K562 (cell line): Measurements from ENCODE around the gene ALG9. TPM values are rescaled to one million over a fixed set of nuclear protein-coding genes. Genes with fewer than 3 reads are reported as not detected.

Experiments used
- ATF7 ChIP-seq: fragments of 450-650 bp; IDR thresholded peaks from 2 replicates; pipeline ENCODE4 v1.7.1; 2014; ENCODE audit warnings: mild to moderate bottlenecking, moderate library complexity
- CBFA2T2 ChIP-seq: fragments of 450-650 bp; conservative IDR thresholded peaks from 2 replicates; pipeline ENCODE4 v1.6.1; 2017; ENCODE audit warnings: mild to moderate bottlenecking
- CREM ChIP-seq: IDR thresholded peaks from 2 replicates; pipeline ENCODE4 v1.6.1; 2014; ENCODE audit warnings: antibody characterized with exemption, low read depth
- DACH1 ChIP-seq: fragments of 450-650 bp; IDR thresholded peaks from 2 replicates; pipeline ENCODE4 v1.6.1; 2018; ENCODE audit not compliant: partially characterized antibody
- KAT2B ChIP-seq: IDR thresholded peaks from one replicate; pipeline ENCODE4 v1.6.1; 2012; ENCODE audit warnings: low read depth, mild to moderate bottlenecking, control low read depth, inconsistent platforms, low read length, moderate library complexity
- MEIS2 ChIP-seq: fragments of 450-650 bp; IDR thresholded peaks from 2 replicates; pipeline ENCODE4 v1.6.1; 2014; ENCODE audit warnings: mild to moderate bottlenecking; ENCODE audit not compliant: partially characterized antibody
- NFE2 ChIP-seq: IDR thresholded peaks from 2 replicates; pipeline ENCODE4 v1.6.1; 2014; ENCODE audit warnings: antibody characterized with exemption, low read depth
- NFIX ChIP-seq: fragments of 250-450 bp; sonication (Bioruptor Pico); IDR thresholded peaks from 2 replicates; pipeline ENCODE4 v1.4.0; 2020; ENCODE audit warnings: low read depth, mild to moderate bottlenecking, moderate library complexity
- PTTG1 ChIP-seq: fragments of 450-650 bp; IDR thresholded peaks from 2 replicates; pipeline ENCODE4 v1.6.1; 2016; ENCODE audit warnings: low read depth, mild to moderate bottlenecking, missing genetic modification characterization, missing compliant biosample characterization
- SMC3 ChIP-seq: conservative IDR thresholded peaks from 2 replicates; pipeline ENCODE4 v1.6.1; 2011; ENCODE audit warnings: low read depth, low read length, improper control_type of control experiment; ENCODE audit not compliant: insufficient read depth
- SOX6 ChIP-seq: fragments of 450-650 bp; IDR thresholded peaks from 2 replicates; pipeline ENCODE4 v1.6.1; 2014; ENCODE audit warnings: mild to moderate bottlenecking
- TBP ChIP-seq: optimal IDR thresholded peaks from 2 replicates; pipeline ENCODE3; 2011; ENCODE audit warnings: low read depth, low read length, improper control_type of control experiment
- THRAP3 ChIP-seq: fragments of 450-650 bp; IDR thresholded peaks from 2 replicates; pipeline ENCODE4 v1.6.1; 2016; ENCODE audit warnings: mild to moderate bottlenecking, inconsistent platforms, borderline replicate concordance
- U2AF1 ChIP-seq: fragments of 200-400 bp; formaldehyde crosslinking; optimal IDR thresholded peaks from 2 replicates; pipeline ENCODE3; 2017; ENCODE audit warnings: mild to moderate bottlenecking, low read depth, low read length, moderate library complexity
- ZBTB40 ChIP-seq, 2 experiments: fragments of 450-650 bp in 1 of 2; sonication (generic) in 1 of 2; formaldehyde crosslinking in 1 of 2; IDR thresholded peaks; 2 replicates each; pipeline versions ENCODE4 v1.7.1 to v1.9.0; 2016 to 2022; ENCODE audit warnings: inconsistent platforms in 1 of 2, mild to moderate bottlenecking in 1 of 2, missing genetic modification reagents in 1 of 2
- ZNF551 ChIP-seq: fragments of 250-450 bp; sonication (Bioruptor Pico); IDR thresholded peaks from 2 replicates; pipeline ENCODE4 v1.5.0; 2021; ENCODE audit warnings: mild to moderate bottlenecking, moderate library complexity
- ZNF561 ChIP-seq: fragments of 450-650 bp; formaldehyde crosslinking; conservative IDR thresholded peaks from 2 replicates; pipeline ENCODE4 v1.4.0; 2020; ENCODE audit warnings: mild to moderate bottlenecking, moderate library complexity
- ZNF764 ChIP-seq: fragments of 250-450 bp; sonication (Bioruptor Pico); IDR thresholded peaks from 2 replicates; pipeline ENCODE4 v1.4.0; 2020; ENCODE audit warnings: low read depth, mild to moderate bottlenecking, moderate library complexity
- polyA plus RNA-seq, 8 experiments: library from polyadenylated mRNA; depleted of rRNA in 4 of 8; stranded (reverse) in 5 of 8; unstranded in 3 of 8; fragments of >200 nt; fragmentation: Nextera tagmentation in 2 of 8; fragmentation: Illumina TruSeq in 1 of 8; extraction: Ambion mirVana in 2 of 8; extraction: Trizol in 1 of 8; gene quantifications; 2 replicates each; pipeline versions ENCODE4 v1.2.1 to v1.2.3, GENCODE V29; 2011 to 2014; ENCODE audit warnings: inconsistent platforms in 1 of 8, missing spikeins in 1 of 8
- total RNA-seq, 7 experiments: library from RNA; depleted of rRNA in 6 of 7; stranded (reverse); fragments of >200 nt in 6 of 7; fragmentation: Illumina TruSeq in 2 of 7; extraction: Trizol in 2 of 7; gene quantifications; 2 replicates each; pipeline versions ENCODE4 v1.2.1 to v1.2.3, GENCODE V29; 2011 to 2021; ENCODE audit warnings: low replicate concordance in 1 of 7
- TF ChIP-seq, protein P1 (sequence below): fragments of 250-450 bp; sonication (Bioruptor Pico); IDR thresholded peaks from 2 replicates; pipeline ENCODE4 v1.8.0; 2021; ENCODE audit warnings: mild to moderate bottlenecking, moderate library complexity

Gene ALG9
- total and polyA plus RNA-seq, 9 of the 15 experiments (the other 6 are each of a cell fraction or from before 2014, with no cell fraction given), result 11.5 to 40.5 (median 24.9) TPM

GRCh38 chr11:111777094-111778046 lies 94.0 kb downstream of the ALG9 start (continued):
- TF ChIP-seq MEIS2, result peak; percentile 20
- TF ChIP-seq NFE2, result no peak
- TF ChIP-seq ZBTB40 (IDR thresholded peaks at IDR 0.05), result no peak
- TF ChIP-seq ZBTB40 (CRISPR knock-in tag; IDR thresholded peaks at IDR 0.05), result no peak
- TF ChIP-seq ATF7, result no peak
- TF ChIP-seq NFIX (CRISPR knock-in tag), result no peak
- TF ChIP-seq CREM, result peak; percentile 37; the same call in 1 of the 2 replicates
- no peak for TF ChIP-seq PTTG1 (tag)
- no peak for TF ChIP-seq TBP
- TF ChIP-seq SOX6, result no peak
- TF ChIP-seq U2AF1, result no peak
- TF ChIP-seq THRAP3, result no peak
- TF ChIP-seq ZNF551 (CRISPR knock-in tag), result no peak
- TF ChIP-seq CBFA2T2, result no peak
- TF ChIP-seq SMC3, result peak; percentile 92
- TF ChIP-seq KAT2B, result no peak
- no peak for TF ChIP-seq ZNF764 (CRISPR knock-in tag)
- TF ChIP-seq, protein P1, sequence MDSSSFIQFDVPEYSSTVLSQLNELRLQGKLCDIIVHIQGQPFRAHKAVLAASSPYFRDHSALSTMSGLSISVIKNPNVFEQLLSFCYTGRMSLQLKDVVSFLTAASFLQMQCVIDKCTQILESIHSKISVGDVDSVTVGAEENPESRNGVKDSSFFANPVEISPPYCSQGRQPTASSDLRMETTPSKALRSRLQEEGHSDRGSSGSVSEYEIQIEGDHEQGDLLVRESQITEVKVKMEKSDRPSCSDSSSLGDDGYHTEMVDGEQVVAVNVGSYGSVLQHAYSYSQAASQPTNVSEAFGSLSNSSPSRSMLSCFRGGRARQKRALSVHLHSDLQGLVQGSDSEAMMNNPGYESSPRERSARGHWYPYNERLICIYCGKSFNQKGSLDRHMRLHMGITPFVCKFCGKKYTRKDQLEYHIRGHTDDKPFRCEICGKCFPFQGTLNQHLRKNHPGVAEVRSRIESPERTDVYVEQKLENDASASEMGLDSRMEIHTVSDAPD, result no peak
- TF ChIP-seq ZNF561 (CRISPR knock-in tag), result no peak
- TF ChIP-seq DACH1, result no peak
